ENCODE data around the gene DGKE.

The DGKE gene

GRCh38 chr17:56823848-56824247 lies 10.1 kb upstream of the DGKE start:
- Histone ChIP-seq H3K4me2 (ENCODE audit: low read length) (no peak overlapping the region), H3K9ac (no peak overlapping the region), H3K27ac (no peak overlapping the region), H3K27me3 (ENCODE audit: control insufficient read depth, insufficient read depth, low read length) (no peaks in the 10 kb centered on the region), H2AFZ (no peak overlapping the region), H3K4me3 (ENCODE audit: low read depth, low read length) (no peak overlapping the region), H3K79me2 (no peaks in the 10 kb centered on the region), H3K36me3 (ENCODE audit: control insufficient read depth, insufficient read depth, low read length) (no peaks in the 10 kb centered on the region), H3K9me3 (ENCODE audit: control insufficient read depth, low read length) (no peaks in the 10 kb centered on the region), H3K4me1 (peaks cover 5% of the 10 kb centered on the region)
- no peak for TF ChIP-seq CTCF (IDR thresholded peaks at IDR 0.05)

GRCh38 chr17:56824503-56824902 lies 9.4 kb upstream of the DGKE start:
- peaks cover 3% of the 10 kb centered on the region for H3K4me1 ChIP-seq
- H3K4me3 ChIP-seq (ENCODE audit: low read depth, low read length): no peak overlapping the region
- H3K9me3 ChIP-seq (ENCODE audit: control insufficient read depth, low read length): no peaks in the 10 kb centered on the region
- no peaks in the 10 kb centered on the region for H3K36me3 ChIP-seq (ENCODE audit: control insufficient read depth, insufficient read depth, low read length)
- H3K79me2 ChIP-seq: no peaks in the 10 kb centered on the region
- no peak overlapping the region for H3K4me2 ChIP-seq (ENCODE audit: low read length)
- no peak overlapping the region for H3K9ac ChIP-seq
- H3K27ac ChIP-seq: no peak overlapping the region
- no peak overlapping the region for H2AFZ ChIP-seq
- H3K27me3 ChIP-seq (ENCODE audit: control insufficient read depth, insufficient read depth, low read length): no peaks in the 10 kb centered on the region
- no peak for TF ChIP-seq CTCF (IDR thresholded peaks at IDR 0.05)

GRCh38 chr17:56826611-56827414 lies 7.1 kb upstream of the DGKE start:
- no peaks in the 10 kb centered on the region for H3K9me3 ChIP-seq (ENCODE audit: control insufficient read depth, low read length)
- H3K4me2 ChIP-seq (ENCODE audit: low read length): no peak overlapping the region
- no peaks in the 10 kb centered on the region for H3K27me3 ChIP-seq (ENCODE audit: control insufficient read depth, insufficient read depth, low read length)
- H3K9ac ChIP-seq: no peak overlapping the region
- TF ChIP-seq CTCF (IDR thresholded peaks at IDR 0.05): no peak
- H3K4me1 ChIP-seq: no peaks in the 10 kb centered on the region
- no peaks in the 10 kb centered on the region for H3K36me3 ChIP-seq (ENCODE audit: control insufficient read depth, insufficient read depth, low read length)
- no peaks in the 10 kb centered on the region for H3K79me2 ChIP-seq
- H3K27ac ChIP-seq: no peak overlapping the region
- no peak overlapping the region for H3K4me3 ChIP-seq (ENCODE audit: low read depth, low read length)
- no peak overlapping the region for H2AFZ ChIP-seq

- Histone ChIP-seq H3K4me3 (ENCODE audit: low read depth, low read length) (no peak overlapping the region), H3K36me3 (ENCODE audit: control insufficient read depth, insufficient read depth, low read length) (no peaks in the 10 kb centered on the region), H3K27ac (no peak overlapping the region), H3K4me2 (ENCODE audit: low read length) (no peak overlapping the region), H3K27me3 (ENCODE audit: control insufficient read depth, insufficient read depth, low read length) (no peaks in the 10 kb centered on the region), H2AFZ (no peak overlapping the region), H3K9ac (no peak overlapping the region), H3K9me3 (ENCODE audit: control insufficient read depth, low read length) (no peaks in the 10 kb centered on the region), H3K4me1 (peaks cover 10% of the 10 kb centered on the region), H3K79me2 (no peaks in the 10 kb centered on the region)
- TF ChIP-seq CTCF (IDR thresholded peaks at IDR 0.05): no peak
These were observed 3.1 kb upstream of the DGKE start for GRCh38 chr17:56830726-56831368.

Data from parathyroid adenoma (tissue), 2 donors.